ENCODE measurements around the gene ITPR2.

ITPR2 gene

DNA sequence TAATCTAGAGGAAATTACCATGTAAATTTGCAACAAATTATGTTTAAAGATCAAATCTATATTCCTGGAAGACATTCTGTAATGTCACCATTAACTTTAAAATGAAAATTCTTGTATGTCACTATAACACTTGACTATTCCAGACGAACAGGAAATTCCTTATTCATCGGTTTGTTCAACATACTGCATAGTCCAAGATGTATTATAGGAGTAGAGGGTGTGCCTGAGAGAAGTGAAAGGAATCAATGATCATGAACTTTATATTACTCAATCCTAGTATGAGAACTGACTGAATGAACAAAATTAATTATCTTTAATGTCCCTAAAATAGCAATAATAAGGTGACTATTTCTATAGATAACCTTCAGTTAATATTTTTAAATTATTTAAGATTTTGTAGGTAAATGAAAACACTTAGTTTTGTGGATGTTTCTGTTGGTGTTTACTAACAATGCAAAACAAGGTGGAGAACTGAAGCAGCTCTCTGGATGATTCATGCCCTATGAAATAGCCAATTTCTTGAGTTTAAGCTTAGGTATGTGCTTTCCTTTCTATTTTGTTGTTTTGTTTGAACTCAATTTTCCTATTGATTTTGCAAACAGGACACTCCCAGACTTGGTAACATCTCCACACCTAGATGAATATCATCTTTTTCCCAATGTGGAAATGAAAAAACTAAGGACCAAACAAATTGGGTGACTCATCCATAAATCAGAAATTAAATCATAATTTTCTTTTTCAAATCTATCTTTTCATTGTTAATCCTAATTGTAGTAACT lies 18.2 kb upstream of the ITPR2 start:
- no peak for TF ChIP-seq POLR2AphosphoS5 (IDR thresholded peaks at IDR 0.05; ENCODE audit: low read depth, low read length)
- TF ChIP-seq REST (IDR thresholded peaks at IDR 0.05; ENCODE audit: insufficient read depth in 1 of 2, low read depth in 2 of 2, low read length in 2 of 2), result no peak
- no peak for TF ChIP-seq TAF1 (IDR thresholded peaks at IDR 0.05; ENCODE audit: borderline replicate concordance, insufficient read depth, low read length)

DNA sequence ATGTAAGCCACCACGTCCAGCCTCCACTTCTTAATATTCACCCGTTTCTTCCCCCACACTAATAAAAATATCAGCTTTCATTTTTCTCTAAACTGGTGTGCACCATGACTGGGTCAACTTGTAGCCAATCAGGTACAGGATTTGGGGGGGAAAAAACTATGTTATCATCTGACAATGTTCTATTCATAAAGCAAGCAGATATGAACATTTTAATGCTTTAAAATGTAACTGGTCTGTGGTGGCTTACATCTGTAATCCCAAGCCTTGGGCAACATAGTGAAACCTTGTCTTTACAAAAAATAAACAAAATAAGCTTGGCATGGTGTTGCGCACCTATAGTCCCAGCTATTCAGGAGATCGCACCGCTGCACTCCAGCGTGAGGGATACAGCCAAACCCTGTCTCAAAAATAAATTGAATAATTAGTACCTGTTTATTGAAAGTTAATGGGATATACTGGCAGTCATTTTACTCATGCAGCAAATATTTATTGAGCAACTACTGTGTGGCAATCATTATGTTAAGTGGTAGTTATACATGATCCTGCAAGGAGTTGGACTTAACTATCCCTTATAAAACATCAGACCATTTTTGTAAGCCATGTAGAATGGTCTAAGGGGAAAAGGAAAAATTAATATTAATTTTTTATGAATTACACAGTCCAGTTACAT lies 15.3 kb upstream of the ITPR2 start:
- TF ChIP-seq FOXP2 (optimal IDR thresholded peaks at IDR 0.05; ENCODE audit: borderline replicate concordance, extremely low read depth, extremely low read length, insufficient read depth) (no peak), SIN3A (IDR thresholded peaks at IDR 0.05; ENCODE audit: borderline replicate concordance, insufficient read depth, low read length) (no peak), TAF1 (IDR thresholded peaks at IDR 0.05; ENCODE audit: borderline replicate concordance, insufficient read depth, low read length) (no peak)

- TF ChIP-seq POLR2AphosphoS5 (IDR thresholded peaks at IDR 0.05; ENCODE audit: low read depth, low read length) (no peak), SIN3A (IDR thresholded peaks at IDR 0.05; ENCODE audit: borderline replicate concordance, insufficient read depth, low read length) (no peak), REST (IDR thresholded peaks at IDR 0.05; ENCODE audit: insufficient read depth in 1 of 2, low read depth in 2 of 2, low read length in 2 of 2) (no peak), FOXP2 (optimal IDR thresholded peaks at IDR 0.05; ENCODE audit: borderline replicate concordance, extremely low read depth, extremely low read length, insufficient read depth) (no peak), TAF1 (IDR thresholded peaks at IDR 0.05; ENCODE audit: borderline replicate concordance, insufficient read depth, low read length) (no peak)
These were observed 14.4 kb upstream of the ITPR2 start for GRCh38 chr12:26847431-26847830.

DNA sequence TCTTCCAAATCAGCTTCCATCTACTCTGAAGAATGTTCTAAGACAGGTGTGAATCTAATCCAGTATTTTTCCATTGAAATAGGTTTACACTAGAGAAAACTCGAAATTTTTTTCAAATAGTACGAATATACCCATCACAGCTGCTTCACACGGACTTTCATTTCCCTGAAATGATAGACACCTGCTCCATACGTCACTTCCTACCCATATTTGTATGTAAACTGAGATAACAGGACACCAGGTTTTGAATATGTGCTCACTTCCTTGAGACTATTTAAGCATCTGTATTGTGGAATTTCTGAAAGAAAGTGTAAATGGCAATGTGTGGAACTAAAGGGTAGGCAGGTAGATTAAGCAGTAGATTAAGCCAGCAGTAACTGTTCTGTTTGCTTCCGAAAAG lies 13.4 kb upstream of the ITPR2 start:
- no peak for TF ChIP-seq TAF1 (IDR thresholded peaks at IDR 0.05; ENCODE audit: borderline replicate concordance, insufficient read depth, low read length)
- no peak for TF ChIP-seq FOXP2 (optimal IDR thresholded peaks at IDR 0.05; ENCODE audit: borderline replicate concordance, extremely low read depth, extremely low read length, insufficient read depth)
- TF ChIP-seq REST (IDR thresholded peaks at IDR 0.05; ENCODE audit: insufficient read depth in 1 of 2, low read depth in 2 of 2, low read length in 2 of 2), result no peak
- no peak for TF ChIP-seq SIN3A (IDR thresholded peaks at IDR 0.05; ENCODE audit: borderline replicate concordance, insufficient read depth, low read length)
- TF ChIP-seq POLR2AphosphoS5 (IDR thresholded peaks at IDR 0.05; ENCODE audit: low read depth, low read length), result no peak

DNA sequence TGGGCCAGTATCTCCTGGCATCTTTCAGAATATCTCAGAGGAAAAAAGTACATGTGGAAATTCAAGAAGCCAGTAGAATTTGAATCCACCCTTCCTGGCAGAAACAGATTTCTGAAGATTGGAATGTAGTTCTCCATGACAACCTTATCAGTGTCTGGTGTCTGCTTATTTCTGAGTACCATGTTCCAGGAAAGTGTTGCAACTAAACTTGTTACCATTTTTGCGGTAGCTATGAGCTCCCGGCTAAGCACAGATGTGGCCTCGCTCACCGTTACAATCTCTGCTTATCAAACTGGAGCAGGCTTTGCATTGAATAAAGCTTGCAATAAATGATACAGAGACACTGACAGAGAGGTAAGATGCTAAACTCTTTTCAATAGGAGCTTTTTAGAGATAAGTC lies 13.0 kb upstream of the ITPR2 start:
- no peak for TF ChIP-seq FOXP2 (optimal IDR thresholded peaks at IDR 0.05; ENCODE audit: borderline replicate concordance, extremely low read depth, extremely low read length, insufficient read depth)
- no peak for TF ChIP-seq REST (IDR thresholded peaks at IDR 0.05; ENCODE audit: insufficient read depth in 1 of 2, low read depth in 2 of 2, low read length in 2 of 2)
- no peak for TF ChIP-seq SIN3A (IDR thresholded peaks at IDR 0.05; ENCODE audit: borderline replicate concordance, insufficient read depth, low read length)
- TF ChIP-seq TAF1 (IDR thresholded peaks at IDR 0.05; ENCODE audit: borderline replicate concordance, insufficient read depth, low read length), result no peak
- TF ChIP-seq POLR2AphosphoS5 (IDR thresholded peaks at IDR 0.05; ENCODE audit: low read depth, low read length), result no peak

Data from PFSK-1 (cell line).